Omental fat pad (tissue), 4 donors: Measurements from ENCODE around the gene PINK1. TPM values are rescaled to one million over a fixed set of nuclear protein-coding genes. Genes with fewer than 3 reads are reported as not detected.

ENCODE experiments used
- ATAC-seq: fragments of 150-250 bp; one replicate; pipeline ENCODE4 v1.9.1; 2016; ENCODE audit warnings: mild to moderate bottlenecking, moderate library complexity; ENCODE audit not compliant: low FRiP score
- DNase-seq: peaks from one replicate; pipeline ENCODE4 v3.0.0-alpha.2; 2019; ENCODE audit warnings: low spot score
- total RNA-seq, 4 donors: library from RNA; depleted of rRNA; stranded (reverse); fragments of >200 nt; gene quantifications; one replicate each; pipeline ENCODE4 v1.1.0, GENCODE V29; 2016
- TF ChIP-seq, protein P1 (sequence below), 3 donors: fragments of 450-650 bp; IDR thresholded peaks; one replicate each; pipeline ENCODE4 v1.5.1; 2016 to 2017; ENCODE audit warnings: antibody characterized with exemption in 3 of 3, mild to moderate bottlenecking in 3 of 3, moderate library complexity in 2 of 3

Gene PINK1
- total RNA-seq, 4 donors from 2014 or later, result 71.9 to 132 (median 111) TPM

DNA sequence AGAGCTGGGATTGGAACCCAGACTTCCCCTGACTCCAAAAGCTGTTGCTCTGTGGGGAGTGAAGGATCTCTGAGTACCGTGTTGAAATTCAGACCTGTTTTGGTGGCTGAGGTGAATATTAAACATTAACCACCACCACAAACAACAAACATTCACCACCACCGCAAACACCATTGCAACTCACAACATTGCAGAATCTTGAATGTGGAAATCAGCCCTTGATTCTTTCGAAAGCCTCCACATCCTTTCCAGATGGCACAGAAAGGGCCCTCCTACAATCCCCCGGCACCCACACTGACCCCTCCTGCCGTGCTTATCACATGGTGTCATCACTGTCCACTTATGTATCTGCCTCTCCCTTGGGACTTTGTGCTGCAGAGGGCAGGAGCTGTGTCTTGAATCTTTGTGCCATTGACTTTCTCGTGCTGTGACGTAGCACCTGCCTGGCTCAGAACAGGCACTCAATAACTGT lies 42.9 kb upstream of the PINK1 start:
- ATAC-seq (no peak), DNase-seq (no peak)
- TF ChIP-seq, protein P1, sequence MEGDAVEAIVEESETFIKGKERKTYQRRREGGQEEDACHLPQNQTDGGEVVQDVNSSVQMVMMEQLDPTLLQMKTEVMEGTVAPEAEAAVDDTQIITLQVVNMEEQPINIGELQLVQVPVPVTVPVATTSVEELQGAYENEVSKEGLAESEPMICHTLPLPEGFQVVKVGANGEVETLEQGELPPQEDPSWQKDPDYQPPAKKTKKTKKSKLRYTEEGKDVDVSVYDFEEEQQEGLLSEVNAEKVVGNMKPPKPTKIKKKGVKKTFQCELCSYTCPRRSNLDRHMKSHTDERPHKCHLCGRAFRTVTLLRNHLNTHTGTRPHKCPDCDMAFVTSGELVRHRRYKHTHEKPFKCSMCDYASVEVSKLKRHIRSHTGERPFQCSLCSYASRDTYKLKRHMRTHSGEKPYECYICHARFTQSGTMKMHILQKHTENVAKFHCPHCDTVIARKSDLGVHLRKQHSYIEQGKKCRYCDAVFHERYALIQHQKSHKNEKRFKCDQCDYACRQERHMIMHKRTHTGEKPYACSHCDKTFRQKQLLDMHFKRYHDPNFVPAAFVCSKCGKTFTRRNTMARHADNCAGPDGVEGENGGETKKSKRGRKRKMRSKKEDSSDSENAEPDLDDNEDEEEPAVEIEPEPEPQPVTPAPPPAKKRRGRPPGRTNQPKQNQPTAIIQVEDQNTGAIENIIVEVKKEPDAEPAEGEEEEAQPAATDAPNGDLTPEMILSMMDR (IDR thresholded peaks at IDR 0.05), result no peak

DNA sequence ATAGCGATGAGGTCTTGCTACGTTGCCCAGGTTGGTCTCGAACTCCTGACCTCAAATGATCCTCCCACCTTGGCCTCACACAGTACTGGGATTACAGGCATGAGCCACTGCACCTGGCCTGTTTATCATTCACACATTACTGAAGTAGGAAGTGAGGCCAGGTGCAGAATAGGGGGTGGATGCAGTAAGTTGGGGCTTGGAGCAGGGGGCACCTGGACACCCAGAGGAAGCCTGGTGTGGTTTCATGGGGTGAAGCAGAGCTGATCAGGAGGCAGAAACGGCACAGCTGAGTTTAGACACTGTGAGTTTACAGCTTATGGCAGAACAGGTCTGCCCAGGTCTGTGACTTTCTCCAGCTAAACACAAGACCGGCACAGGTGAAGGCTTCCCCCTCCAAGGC lies 39.5 kb upstream of the PINK1 start:
- ATAC-seq (no peak), DNase-seq (no peak)
- TF ChIP-seq, protein P1 (IDR thresholded peaks at IDR 0.05), result no peak

DNA sequence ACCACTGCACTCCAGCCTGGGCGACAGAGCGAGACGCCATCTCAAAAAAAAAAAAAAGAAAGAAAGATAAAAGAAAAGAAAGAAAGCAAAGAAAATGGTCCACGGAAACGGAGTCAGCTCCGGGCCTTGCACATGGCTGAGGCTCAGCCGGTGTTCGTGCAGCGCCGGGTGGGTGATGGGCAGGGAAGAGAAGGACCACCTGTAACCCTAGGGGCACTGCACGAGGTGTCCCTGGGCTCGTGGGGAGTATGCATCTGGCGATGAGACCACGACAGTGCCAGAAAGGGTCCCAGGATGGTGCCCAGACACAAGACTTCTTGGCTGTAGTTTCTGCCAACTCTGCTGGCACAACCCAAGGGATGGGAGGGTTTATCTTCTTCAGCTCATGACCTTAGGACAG lies 38.5 kb upstream of the PINK1 start:
- DNase-seq (no peak), ATAC-seq (no peak)
- TF ChIP-seq, protein P1 (IDR thresholded peaks at IDR 0.05), result no peak

GRCh38 chr1:20596106-20596505 lies 37.2 kb upstream of the PINK1 start:
- DNase-seq (no peak), ATAC-seq (no peak)
- TF ChIP-seq, protein P1 (IDR thresholded peaks at IDR 0.05), result no peak

- DNase-seq, result no peak
- TF ChIP-seq, protein P1 (IDR thresholded peaks at IDR 0.05), result no peak
- ATAC-seq, result no peak
Observed at GRCh38 chr1:20597650-20598049, 35.6 kb upstream of the PINK1 start.

GRCh38 chr1:20600156-20600555 lies 33.1 kb upstream of the PINK1 start:
- ATAC-seq (no peak), DNase-seq (no peak)
- TF ChIP-seq, protein P1 (IDR thresholded peaks at IDR 0.05), result no peak

- ATAC-seq, result no peak
- DNase-seq, result no peak
- TF ChIP-seq, protein P1 (IDR thresholded peaks at IDR 0.05), result no peak
Observed at GRCh38 chr1:20601129-20601825, 32.0 kb upstream of the PINK1 start.
